Right lobe of liver (tissue), 6 donors: ENCODE results near the gene GABRA4. TPM values are rescaled to one million over a fixed set of nuclear protein-coding genes. Genes with fewer than 3 reads are reported as not detected.

Source experiments
- ATAC-seq, 4 donors: fragments of 200-7000 bp; cut with Tn5 transposase; one replicate each; pipeline ENCODE4 v1.9.1; 2020; ENCODE audit warnings: mild to moderate bottlenecking in 4 of 4, moderate library complexity in 4 of 4
- DNase-seq, 3 donors: peaks; one replicate each; pipeline ENCODE4 v3.0.0-alpha.2; 2020
- H3K27ac ChIP-seq, 3 donors: fragments of 200-600 bp; one replicate each; pipeline ENCODE4 v1.8.0; 2022
- H3K27me3 ChIP-seq, 2 donors: fragments of 200-600 bp; one replicate each; pipeline ENCODE4 v1.8.0; 2022
- H3K36me3 ChIP-seq, 4 donors: fragments of 200-600 bp; sonication (generic) in 1 of 4; one replicate each; pipeline versions ENCODE4 v1.5.1 to v1.8.0; 2017 to 2022; ENCODE audit warnings: control low read depth in 1 of 4
- H3K4me1 ChIP-seq, 4 donors: fragments of 200-600 bp; sonication (generic) in 1 of 4; one replicate each; pipeline versions ENCODE4 v1.5.1 to v1.8.0; 2017 to 2022; ENCODE audit warnings: control low read depth in 1 of 4
- H3K4me3 ChIP-seq, 3 donors: fragments of 200-600 bp; one replicate each; pipeline ENCODE4 v1.8.0; 2022
- H3K9me3 ChIP-seq, 4 donors: fragments of 200-600 bp; sonication (generic) in 1 of 4; one replicate each; pipeline versions ENCODE4 v1.5.1 to v1.8.0; 2017 to 2022; ENCODE audit warnings: control low read depth in 1 of 4
- POLR2A ChIP-seq: fragments of 450-650 bp; IDR thresholded peaks from one replicate; pipeline ENCODE4 v1.6.1; 2017; ENCODE audit warnings: antibody characterized with exemption, mild to moderate bottlenecking
- WGBS: methylation state at CpG from one replicate; pipeline ENCODE4 v1.1.6; 2018; ENCODE audit warnings: low coverage, low lambda C conversion rate; ENCODE audit not compliant: insufficient coverage; ENCODE audit errors: missing lambda C conversion rate; 5-methylcytosine and 5-hydroxymethylcytosine counted together
- intact Hi-C, 2 donors: fragments of 100-400 bp; cut with DNase I; formaldehyde crosslinking; loops; one replicate each; pipeline versions ENCODE4 v1.11.2 to v1.14.1; 2022
- long read RNA-seq: library from polyadenylated mRNA; unstranded; transcript quantifications from one replicate; pipeline ENCODE4 v2.0.0, GENCODE V29; 2019
- total RNA-seq, 6 experiments: library from RNA; depleted of rRNA in 2 of 6; stranded (reverse); fragments of >200 nt in 2 of 6; fragmentation: NEBNext Ultra II Directional in 3 of 6; extraction: Animal tissue kit (Norgen Biotek cat#: 25700) in 3 of 6; gene quantifications; one replicate each; pipeline versions ENCODE4 v1.1.0 to v1.2.4, GENCODE V29; 2016 to 2023
- TF ChIP-seq, protein P1 (sequence below), 4 donors: fragments of 200-600 bp in 3 of 4; fragments of 450-650 bp in 1 of 4; IDR thresholded peaks; one replicate each; pipeline versions ENCODE4 v1.5.1 to v1.8.0; 2016 to 2022; ENCODE audit warnings: antibody characterized with exemption in 4 of 4, mild to moderate bottlenecking in 2 of 4
- donor health status: DM: no; HTN: yes; CAD: no.
- donor health status: DM: no; HTN: no; CAD: no.
- donor health status: DM: no; HTN: no; CAD: no.
- donor health status: DM: no; HTN: yes; CAD: no.
- donor health status: DM: no; HTN: yes; CAD: no.

Gene GABRA4
- total RNA-seq, result under 1 TPM in 1 of 6 experiments, not detected in 5; 0.12 TPM
- long read RNA-seq, result 0 reads

DNA sequence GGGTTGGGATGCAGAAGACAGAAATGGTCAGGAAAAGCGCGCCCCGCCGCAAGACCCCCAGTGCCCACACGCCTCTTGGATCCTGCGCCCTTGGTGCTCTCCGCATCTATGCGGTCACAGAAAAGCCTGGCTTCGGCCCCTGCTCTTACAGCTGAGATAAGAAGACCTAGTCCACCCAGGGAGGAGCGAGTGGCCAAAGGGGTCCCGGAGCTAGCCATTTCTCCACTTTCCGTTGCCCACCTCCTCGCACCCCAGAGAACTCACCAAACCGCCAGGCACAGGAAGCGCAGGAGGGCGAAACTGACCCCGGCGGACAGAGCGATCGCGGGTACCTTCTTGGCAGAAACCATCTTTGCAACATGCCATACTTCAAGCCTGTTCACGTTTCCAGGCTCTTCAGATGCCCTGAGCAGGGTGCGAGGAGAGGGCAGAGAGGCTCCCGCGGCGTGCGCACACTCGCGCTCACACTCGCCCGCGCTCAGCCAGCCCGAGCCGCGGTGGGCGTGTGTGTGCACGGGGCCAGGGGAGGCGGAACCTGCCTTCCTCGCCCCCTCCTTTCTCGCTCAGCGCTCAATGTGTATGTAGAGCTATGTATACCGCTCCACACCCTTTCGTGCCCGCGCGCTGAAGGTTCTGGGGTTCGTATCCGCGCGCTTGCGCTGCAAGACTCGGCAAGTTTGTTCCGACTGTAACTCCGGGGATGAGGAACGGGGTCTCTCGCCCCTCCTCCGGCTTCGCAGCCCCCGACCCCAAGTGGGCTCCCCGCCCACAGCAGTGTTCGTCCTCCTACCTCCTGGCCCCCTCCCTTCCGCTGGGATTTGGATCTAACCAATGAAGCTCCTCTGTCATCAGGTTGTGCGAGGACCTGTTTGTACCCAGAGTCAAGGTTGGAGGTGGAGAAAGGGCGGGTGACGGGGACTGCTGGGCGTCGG lies at the start of gene GABRA4:
GABRA4 (minus strand) TSS at position 507 of the 932 bp plus-strand sequence; CDS start at position 350, 157 bp downstream.
- no peak within 1 kb of the TSS for H3K27ac ChIP-seq
- no peak for DNase-seq
- H3K4me1 ChIP-seq, result no peaks in the 10 kb centered on the region
- no peaks in the 10 kb centered on the region for H3K9me3 ChIP-seq
- H3K27me3 ChIP-seq, result peaks cover 0 to 12% of the 10 kb centered on the region in 2 donors
- H3K36me3 ChIP-seq, result no peaks in the 10 kb centered on the region
- no peak within 1 kb of the TSS for H3K4me3 ChIP-seq
- intact Hi-C loops, result no loop called here
- 1% methylated on average over 26 of the region's 67 CpGs for WGBS
- peak in 2 of 4 donors; percentile 32 to 33 for ATAC-seq
- TF ChIP-seq, protein P1, sequence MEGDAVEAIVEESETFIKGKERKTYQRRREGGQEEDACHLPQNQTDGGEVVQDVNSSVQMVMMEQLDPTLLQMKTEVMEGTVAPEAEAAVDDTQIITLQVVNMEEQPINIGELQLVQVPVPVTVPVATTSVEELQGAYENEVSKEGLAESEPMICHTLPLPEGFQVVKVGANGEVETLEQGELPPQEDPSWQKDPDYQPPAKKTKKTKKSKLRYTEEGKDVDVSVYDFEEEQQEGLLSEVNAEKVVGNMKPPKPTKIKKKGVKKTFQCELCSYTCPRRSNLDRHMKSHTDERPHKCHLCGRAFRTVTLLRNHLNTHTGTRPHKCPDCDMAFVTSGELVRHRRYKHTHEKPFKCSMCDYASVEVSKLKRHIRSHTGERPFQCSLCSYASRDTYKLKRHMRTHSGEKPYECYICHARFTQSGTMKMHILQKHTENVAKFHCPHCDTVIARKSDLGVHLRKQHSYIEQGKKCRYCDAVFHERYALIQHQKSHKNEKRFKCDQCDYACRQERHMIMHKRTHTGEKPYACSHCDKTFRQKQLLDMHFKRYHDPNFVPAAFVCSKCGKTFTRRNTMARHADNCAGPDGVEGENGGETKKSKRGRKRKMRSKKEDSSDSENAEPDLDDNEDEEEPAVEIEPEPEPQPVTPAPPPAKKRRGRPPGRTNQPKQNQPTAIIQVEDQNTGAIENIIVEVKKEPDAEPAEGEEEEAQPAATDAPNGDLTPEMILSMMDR (IDR thresholded peaks at IDR 0.05), result no peak

DNA sequence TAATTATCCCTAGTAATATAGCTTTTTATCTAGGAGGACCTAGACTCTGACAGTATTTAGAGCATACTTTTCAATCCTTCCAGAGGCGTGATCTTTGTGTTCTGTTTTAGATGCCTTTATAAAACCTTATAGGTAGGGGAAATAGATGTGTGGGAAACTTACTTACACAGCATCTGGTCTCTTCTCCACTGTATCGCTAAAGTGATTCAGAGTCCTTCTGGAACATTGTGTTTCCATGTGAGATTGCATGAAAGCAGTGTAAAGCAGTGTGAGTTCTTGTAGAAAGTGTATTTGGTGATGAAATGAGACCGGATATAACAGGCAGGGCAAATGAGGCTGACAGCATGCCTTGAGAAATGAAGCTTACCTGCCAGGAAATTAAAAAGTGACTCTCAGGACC lies 47.4 kb upstream of the GABRA4 start:
- WGBS, result 43% methylated on average over 3 of the region's 3 CpGs
- Histone ChIP-seq H3K4me1 (no peaks in the 10 kb centered on the region), H3K27me3 (peaks cover 0 to 4% of the 10 kb centered on the region in 2 donors), H3K4me3 (no peak overlapping the region), H3K9me3 (no peaks in the 10 kb centered on the region), H3K36me3 (no peaks in the 10 kb centered on the region), H3K27ac (no peak overlapping the region)
- DNase-seq (no peak), ATAC-seq (no peak)
- intact Hi-C loops, result no loop called here
- no peak for TF ChIP-seq POLR2A
- TF ChIP-seq, protein P1 (IDR thresholded peaks at IDR 0.05), result no peak

DNA sequence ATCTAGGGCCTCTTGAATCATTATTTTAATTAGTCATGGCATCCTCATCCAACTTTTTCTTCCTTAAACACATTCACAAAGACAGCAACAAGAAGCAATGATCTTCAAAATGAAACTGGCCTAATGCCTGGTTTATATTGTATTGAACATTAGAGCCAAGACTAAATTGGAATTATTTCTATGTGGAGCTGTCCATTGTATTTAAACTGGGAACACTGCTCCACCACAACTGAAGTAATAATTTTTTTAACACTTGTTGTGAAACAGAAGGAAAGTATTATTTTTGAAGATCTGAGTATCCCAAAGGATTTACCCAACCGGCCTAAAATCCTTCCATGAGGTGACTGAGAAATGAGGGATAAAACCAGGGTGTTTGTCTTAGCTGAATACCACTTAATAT lies 44.9 kb upstream of the GABRA4 start:
- 75% methylated on average over 1 of the region's 1 CpG for WGBS
- intact Hi-C loops, result loop anchor here in 1 of 2 donors (10.0 kb wide), 1 partner anchor 193 kb away; no protein-coding TSS in a partner anchor

DNA sequence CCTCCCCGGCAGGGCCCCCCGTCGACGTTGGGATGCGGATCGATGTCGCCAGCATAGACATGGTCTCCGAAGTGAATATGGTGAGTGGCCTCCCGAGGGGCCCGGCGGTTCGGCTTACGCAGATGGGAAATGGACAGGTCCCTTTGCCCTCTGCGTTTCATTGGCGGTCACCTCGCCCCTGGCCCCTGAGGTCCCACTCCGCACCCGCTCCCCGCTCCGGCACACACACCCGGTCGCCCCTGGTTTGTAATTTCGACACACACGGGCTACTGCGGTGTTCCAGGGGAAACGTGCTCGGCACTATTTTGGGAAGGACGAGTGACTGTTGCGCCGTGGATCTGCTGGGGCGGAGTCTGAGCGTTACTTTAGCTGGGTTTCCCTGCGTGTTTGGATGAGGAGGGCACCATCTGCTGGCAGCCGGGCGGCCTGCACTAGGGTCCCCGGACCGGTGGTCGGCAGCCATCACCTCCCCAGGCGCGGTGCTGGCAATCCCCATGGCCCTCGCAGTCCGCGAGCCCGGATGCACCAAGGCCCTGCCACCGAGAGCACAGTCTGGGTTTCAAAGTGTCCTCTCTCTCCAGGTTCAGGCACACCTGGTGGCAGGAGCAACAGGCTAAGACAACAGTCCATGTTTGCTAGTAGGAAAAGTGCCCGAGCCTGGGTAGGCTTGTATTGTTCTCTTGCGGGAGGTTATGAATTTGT lies 39.2 kb upstream of the GABRA4 start:
- H3K9me3 ChIP-seq, result no peaks in the 10 kb centered on the region
- intact Hi-C loops, result loop anchor here in 1 of 2 donors (10.0 kb wide), 1 partner anchor 188 kb away; no protein-coding TSS in a partner anchor
- H3K27ac ChIP-seq, result no peak overlapping the region
- H3K36me3 ChIP-seq, result no peaks in the 10 kb centered on the region
- peak overlapping the region; percentile 30 to 48 (median 38) for H3K4me3 ChIP-seq
- 7% methylated on average over 11 of the region's 47 CpGs for WGBS
- H3K27me3 ChIP-seq, result peaks cover 0 to 4% of the 10 kb centered on the region in 2 donors
- TF ChIP-seq, protein P1 (IDR thresholded peaks at IDR 0.05), result peak; percentile 65 to 75 (median 73)
- no peak for TF ChIP-seq POLR2A
- ATAC-seq (peak; percentile 93 to 97 (median 96)), DNase-seq (peak; percentile 56 to 62 (median 62))
- H3K4me1 ChIP-seq, result peaks cover 0 to 14% (median 1%) of the 10 kb centered on the region in 4 donors

More for the DNA sequence above, 44.9 kb upstream of the GABRA4 start:
- Histone ChIP-seq H3K36me3 (no peaks in the 10 kb centered on the region), H3K4me3 (no peak overlapping the region), H3K4me1 (no peaks in the 10 kb centered on the region), H3K9me3 (no peaks in the 10 kb centered on the region), H3K27me3 (peaks cover 0 to 4% of the 10 kb centered on the region in 2 donors), H3K27ac (no peak overlapping the region)
- no peak for DNase-seq
- TF ChIP-seq POLR2A, result no peak
- TF ChIP-seq, protein P1 (IDR thresholded peaks at IDR 0.05), result no peak
- no peak for ATAC-seq
